HG03439 (cell line): ENCODE results near the gene PHF20.
"Not testable (repeated sequence)": the region's sequence is repeated elsewhere in the genome, so short reads cannot be mapped to it uniquely, and the experiment has no call there.

Experiments
- ATAC-seq: cut with Tn5 transposase; IDR thresholded peaks from one replicate; pipeline ENCODE4 v1.9.1; 2021; ENCODE audit warnings: mild to moderate bottlenecking, moderate library complexity; ENCODE audit not compliant: unreplicated experiment

The PHF20 gene

GRCh38 chr20:35776513-35777101, 4.8 kb downstream of the PHF20 start:
- ATAC-seq: no peak

GRCh38 chr20:35783811-35784210, 12.0 kb downstream of the PHF20 start:
- ATAC-seq: not testable (repeated sequence)

DNA sequence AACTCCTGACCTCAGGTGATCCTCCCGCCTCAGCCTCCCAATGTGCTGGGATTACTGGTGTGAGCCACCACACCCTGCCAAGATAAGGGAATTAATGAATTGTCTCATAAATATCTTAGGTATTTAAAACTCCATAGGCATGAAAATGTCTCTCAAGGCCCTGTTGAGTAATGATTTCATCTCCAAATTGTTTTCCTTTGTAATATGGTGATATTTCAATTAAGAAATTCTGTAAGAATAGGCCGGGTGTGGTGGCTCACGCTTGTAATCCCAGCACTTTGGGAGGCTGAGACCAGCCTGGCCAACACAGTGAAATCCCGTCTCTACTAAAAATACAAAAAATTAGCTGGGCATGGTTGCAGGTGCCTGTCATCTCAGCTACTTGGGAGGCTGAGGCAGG, 13.7 kb downstream of the PHF20 start:
- ATAC-seq: not testable (repeated sequence)

GRCh38 chr20:35788796-35789195, 17.0 kb downstream of the PHF20 start:
- no peak for ATAC-seq

GRCh38 chr20:35791097-35791496, 19.3 kb downstream of the PHF20 start:
- ATAC-seq: no peak

- no peak for ATAC-seq
Measured at GRCh38 chr20:35791821-35792220, 20.0 kb downstream of the PHF20 start.

DNA sequence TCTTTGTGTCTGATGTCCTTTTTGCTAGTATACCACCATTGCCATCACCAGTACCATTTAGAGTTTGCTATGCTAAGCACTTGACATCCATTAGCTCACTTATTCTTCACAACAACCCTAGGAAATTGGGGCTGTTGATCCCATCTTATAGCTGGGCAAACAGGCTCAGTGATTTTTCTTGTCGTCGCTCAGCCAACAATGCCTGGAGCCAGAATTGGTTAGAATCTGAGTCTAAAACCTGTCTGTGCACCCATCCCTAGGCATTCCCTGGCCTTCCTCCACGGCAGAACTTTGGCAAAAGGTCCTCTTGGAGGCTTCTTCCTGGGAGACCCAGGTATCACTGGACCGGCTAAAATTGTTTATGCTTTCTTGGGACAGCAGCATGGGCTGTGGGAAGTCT, 20.9 kb downstream of the PHF20 start:
- ATAC-seq: no peak

DNA sequence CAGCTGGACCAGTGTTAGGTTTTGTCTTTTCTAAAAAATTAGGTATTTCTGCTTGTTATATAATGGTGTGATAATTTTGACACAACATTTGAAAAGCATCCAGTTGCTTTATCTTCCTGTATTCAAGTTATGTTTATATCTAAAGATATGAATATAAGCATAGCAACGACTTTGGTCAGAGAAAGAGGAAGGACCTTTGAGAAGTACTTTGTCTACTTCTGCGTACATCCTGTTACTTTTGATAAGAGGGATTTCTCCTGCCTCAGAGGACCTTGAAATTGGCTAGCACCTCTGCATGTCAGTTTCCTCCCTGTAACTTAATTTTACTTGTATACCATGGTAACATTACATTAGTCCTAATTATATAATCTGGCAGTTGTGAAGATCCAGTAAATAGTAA, 24.8 kb downstream of the PHF20 start:
- ATAC-seq: no peak

GRCh38 chr20:35801865-35802264, 30.1 kb downstream of the PHF20 start:
- no peak for ATAC-seq

DNA sequence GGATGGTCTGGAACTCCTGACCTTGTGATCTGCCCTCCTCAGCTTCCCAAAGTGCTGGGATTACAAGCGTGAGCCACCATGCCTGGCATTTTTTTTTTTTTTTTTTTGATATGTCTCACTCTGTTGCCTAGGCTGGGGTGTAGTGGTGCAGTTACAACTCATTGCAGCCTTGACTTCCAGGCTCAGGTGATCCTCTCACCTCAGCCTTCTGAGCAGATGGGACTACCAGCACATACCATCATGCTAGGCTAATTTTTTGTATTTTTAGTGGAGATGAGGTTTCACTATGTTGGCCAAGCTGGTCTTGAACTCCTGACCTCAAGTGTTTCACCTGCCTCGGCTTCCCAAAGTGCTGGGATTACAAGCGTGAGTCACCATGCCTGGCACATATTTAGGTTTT, 34.3 kb downstream of the PHF20 start:
- no peak for ATAC-seq

DNA sequence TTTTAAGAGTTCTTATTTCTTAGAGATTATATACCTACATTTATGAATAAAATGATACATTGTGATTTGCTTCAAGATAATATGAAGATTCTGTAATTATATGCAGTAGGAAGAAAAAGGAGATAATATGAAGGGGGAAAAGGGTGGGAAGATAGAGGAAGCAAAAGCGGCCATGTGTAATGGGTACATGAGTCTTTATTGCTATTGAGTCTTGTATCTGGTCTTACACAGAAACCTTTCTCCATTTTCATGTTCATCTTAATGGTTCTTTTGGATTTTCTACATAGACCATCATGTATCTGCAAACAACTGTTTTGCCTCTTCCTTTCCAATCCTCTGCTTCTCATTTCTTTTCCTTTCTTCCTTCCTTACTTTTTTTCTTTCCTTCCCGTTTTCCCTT, 36.1 kb downstream of the PHF20 start:
- ATAC-seq: no peak

GRCh38 chr20:35820715-35821114, 48.9 kb downstream of the PHF20 start:
- ATAC-seq: no peak

GRCh38 chr20:35821807-35822242, 50.0 kb downstream of the PHF20 start:
- ATAC-seq: no peak

- ATAC-seq: no peak
Measured at GRCh38 chr20:35823147-35823546, 51.3 kb downstream of the PHF20 start.

- no peak for ATAC-seq
Measured at GRCh38 chr20:35823937-35824336, 52.1 kb downstream of the PHF20 start.

DNA sequence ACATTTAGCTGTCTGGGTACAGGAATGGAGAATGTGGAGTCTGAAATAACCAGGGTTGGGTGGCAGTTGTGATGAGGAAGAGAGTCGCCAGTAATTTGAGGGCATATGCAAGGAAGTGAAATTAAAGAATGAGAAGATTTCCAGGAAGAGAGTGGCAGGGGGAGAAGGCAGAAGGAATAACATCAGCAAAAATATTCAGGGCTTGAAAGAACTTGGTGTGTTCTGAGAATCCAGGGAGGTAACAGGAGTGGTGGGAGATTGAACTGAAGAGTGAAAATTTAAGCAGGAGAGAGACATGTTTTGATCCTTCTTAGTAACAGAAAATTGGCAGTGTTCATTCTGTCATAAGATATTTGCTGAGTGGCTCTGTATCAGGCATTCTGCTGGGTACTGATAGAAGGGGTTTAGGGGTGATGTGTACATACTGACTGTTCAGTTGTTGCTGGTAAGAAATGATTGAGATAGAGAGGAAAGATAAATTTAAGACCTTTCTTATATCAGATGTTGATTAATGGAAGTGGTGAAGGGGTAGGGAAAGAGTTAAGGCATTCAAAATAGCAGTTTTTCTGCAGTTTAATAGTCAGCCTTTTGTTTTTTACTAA, 54.7 kb downstream of the PHF20 start:
- no peak for ATAC-seq

GRCh38 chr20:35828434-35828833, 56.6 kb downstream of the PHF20 start:
- no peak for ATAC-seq

DNA sequence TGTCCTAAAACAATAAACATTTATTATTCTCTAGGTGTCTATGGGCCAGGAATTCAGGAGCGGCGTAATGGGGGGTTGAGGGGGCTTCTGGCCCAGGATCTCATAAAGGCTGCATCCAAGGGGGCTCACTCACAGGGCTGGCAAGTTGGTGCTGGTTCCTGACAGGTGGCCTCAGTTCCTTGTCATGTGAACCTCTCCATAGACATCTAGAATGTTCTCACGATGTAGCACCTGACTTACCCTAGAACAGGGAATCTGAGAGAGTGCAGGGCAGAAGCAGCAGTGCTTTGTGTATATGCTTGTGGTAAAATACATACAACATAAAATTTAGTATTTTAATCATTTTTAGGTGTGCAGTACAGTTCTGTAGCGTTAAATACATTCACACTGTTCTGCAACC, 57.1 kb downstream of the PHF20 start:
- no peak for ATAC-seq

DNA sequence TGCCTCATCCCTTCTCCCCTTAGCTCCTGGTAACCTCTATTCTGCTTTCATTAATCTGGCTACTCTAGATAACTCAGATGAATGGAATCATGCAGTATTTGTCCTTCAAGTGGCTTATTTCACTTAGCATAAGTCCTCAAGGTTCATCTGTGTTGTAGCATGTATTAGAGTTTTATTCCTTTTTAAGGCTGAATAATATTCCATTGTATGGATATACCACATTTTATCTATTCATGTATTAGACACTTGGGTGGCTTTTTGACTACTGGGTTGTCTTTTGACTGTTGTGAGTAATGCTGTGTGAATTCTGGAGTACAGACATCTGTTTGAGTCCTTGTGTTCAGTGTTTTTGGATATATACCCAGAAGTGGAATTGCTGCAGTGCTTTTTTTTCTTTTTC, 58.4 kb downstream of the PHF20 start:
- no peak for ATAC-seq

GRCh38 chr20:35831029-35831428, 59.2 kb downstream of the PHF20 start:
- ATAC-seq: no peak

GRCh38 chr20:35831971-35832370, 60.2 kb downstream of the PHF20 start:
- ATAC-seq: no peak

GRCh38 chr20:35833241-35833640, 61.4 kb downstream of the PHF20 start:
- no peak for ATAC-seq

DNA sequence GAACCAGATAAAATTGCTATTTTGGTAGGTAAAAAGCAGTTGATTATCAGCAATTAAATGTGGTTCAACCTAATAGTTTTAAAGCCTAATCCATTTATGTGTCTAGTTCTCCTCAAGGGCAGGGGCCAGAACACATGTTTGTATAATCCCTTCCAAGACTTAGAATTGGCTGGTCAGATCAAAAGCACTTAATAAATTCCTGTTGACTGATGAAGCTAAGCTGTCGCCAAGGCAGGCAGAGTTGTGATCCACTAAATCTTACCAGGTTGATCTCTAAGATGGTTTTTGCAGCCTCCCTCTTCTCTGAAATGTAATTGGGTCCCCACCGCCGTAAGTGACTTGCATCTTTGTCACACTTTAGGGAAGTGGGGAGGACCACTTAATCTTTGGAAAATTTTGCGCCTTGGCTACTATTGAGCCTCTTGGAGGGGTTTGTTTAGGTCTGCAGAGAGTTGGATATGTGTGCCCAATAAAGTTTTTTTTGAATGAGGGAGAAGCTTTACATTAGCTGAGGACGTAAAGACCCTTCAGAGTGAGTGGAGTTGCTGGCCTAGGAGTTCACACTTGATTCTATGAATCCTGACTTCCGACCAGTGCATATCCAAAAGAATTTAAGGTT, 65.9 kb downstream of the PHF20 start:
- no peak for ATAC-seq
